H1 (cell line): ENCODE data around the gene ABI3BP. TPM values are rescaled to one million over a fixed set of nuclear protein-coding genes. Genes with fewer than 3 reads are reported as not detected.

ENCODE experiments used
- CTCF ChIA-PET: fragments of 300-600 bp; sonication (Branson Sonifier 250); formaldehyde crosslinking; loops from one replicate; lab custom pipeline; 2021; ENCODE audit not compliant: partially characterized antibody; lab: Charles Lee
- POLR2A ChIA-PET: fragments of 300-600 bp; sonication (Branson Sonifier 250); formaldehyde crosslinking; loops from one replicate; lab custom pipeline; 2021; ENCODE audit warnings: inconsistent platforms; ENCODE audit not compliant: partially characterized antibody; lab: Charles Lee
- DNase-seq, 2 experiments: peaks; one replicate each; pipeline versions ENCODE4 v3.0.0 to v3.0.0-alpha.2; 2010 to 2022; ENCODE audit warnings: low spot score in 2 of 2, low read depth in 1 of 2, mixed read lengths in 1 of 2
- FAIRE-seq: peaks from 2 replicates; lab custom pipeline; 2011; peaks lifted over from hg19 to GRCh38; lab: Jason Lieb, UNC
- H2AFZ ChIP-seq: 2 replicates; pipeline ENCODE4 v1.8.1; 2012; ENCODE audit warnings: low read length, inconsistent platforms
- H2AK5ac ChIP-seq: 2 replicates; pipeline ENCODE4 v1.6.1; 2013; ENCODE audit warnings: low read depth, low read length
- H2BK120ac ChIP-seq: replicated peaks from 2 replicates; pipeline ENCODE3; 2013; ENCODE audit warnings: low read depth, low read length, inconsistent platforms
- H2BK12ac ChIP-seq: 2 replicates; pipeline ENCODE4 v1.6.1; 2013; ENCODE audit warnings: low read depth, low read length
- H2BK15ac ChIP-seq: 2 replicates; pipeline ENCODE4 v1.6.1; 2013; ENCODE audit warnings: low read length
- H2BK20ac ChIP-seq: 2 replicates; pipeline ENCODE4 v1.6.1; 2013; ENCODE audit warnings: low read length
- H2BK5ac ChIP-seq: 2 replicates; pipeline ENCODE4 v1.6.1; 2013; ENCODE audit warnings: low read depth, low read length
- H3K14ac ChIP-seq: 2 replicates; pipeline ENCODE4 v1.6.1; 2013; ENCODE audit warnings: inconsistent platforms; ENCODE audit not compliant: insufficient read length
- H3K18ac ChIP-seq: 2 replicates; pipeline ENCODE4 v1.6.1; 2013; ENCODE audit warnings: low read length; ENCODE audit errors: extremely low read depth
- H3K23ac ChIP-seq: 2 replicates; pipeline ENCODE4 v1.6.1; 2013; ENCODE audit warnings: inconsistent platforms; ENCODE audit not compliant: insufficient read length
- H3K23me2 ChIP-seq: 2 replicates; pipeline ENCODE4 v1.6.1; 2013; ENCODE audit warnings: low read depth, low read length
- H3K27ac ChIP-seq: 2 replicates; pipeline ENCODE4 v1.6.1; 2011; ENCODE audit warnings: low read depth, low read length, inconsistent platforms
- H3K27me3 ChIP-seq, 4 experiments: replicated peaks in 1 of 4; 1 replicate in 1 of 4; 2 replicates in 3 of 4; pipeline versions ENCODE4 v1.6.1 to v1.8.1; 2011 to 2013; ENCODE audit warnings: low read length in 3 of 4, mild to moderate bottlenecking in 3 of 4, inconsistent platforms in 2 of 4, mixed read lengths in 2 of 4, moderate library complexity in 1 of 4; ENCODE audit not compliant: control insufficient read depth in 3 of 4, insufficient read depth in 3 of 4; ENCODE audit errors: extremely low read depth in 1 of 4
- H3K36me3 ChIP-seq, 4 experiments: 2 replicates each; pipeline versions ENCODE4 v1.6.1 to v1.8.1; 2011 to 2013; ENCODE audit warnings: mild to moderate bottlenecking in 4 of 4, low read length in 3 of 4, moderate library complexity in 2 of 4, control low read depth in 1 of 4, inconsistent platforms in 1 of 4; ENCODE audit not compliant: insufficient read depth in 4 of 4, control insufficient read depth in 2 of 4
- H3K4ac ChIP-seq: replicated peaks from 2 replicates; pipeline ENCODE3; 2013; ENCODE audit warnings: low read length, low read depth, mixed read lengths, inconsistent platforms; ENCODE audit not compliant: insufficient read length
- H3K4me1 ChIP-seq, 4 experiments: replicated peaks in 1 of 4; 1 replicate in 1 of 4; 2 replicates in 3 of 4; pipeline versions ENCODE4 v1.6.1 to v1.8.1; 2011 to 2013; ENCODE audit warnings: low read length in 3 of 4, inconsistent platforms in 2 of 4, mixed read lengths in 1 of 4; ENCODE audit not compliant: insufficient read depth in 4 of 4, control insufficient read depth in 3 of 4
- H3K4me2 ChIP-seq, 2 experiments: 2 replicates each; pipeline versions ENCODE4 v1.6.1 to v1.8.1; 2011 to 2013; ENCODE audit warnings: low read depth in 2 of 2, low read length in 2 of 2, control low read depth in 1 of 2, inconsistent platforms in 1 of 2, mild to moderate bottlenecking in 1 of 2; ENCODE audit not compliant: insufficient read depth in 1 of 2
- H3K4me3 ChIP-seq, 4 experiments: fragments of 200-600, 300-600 bp in 1 of 4; sonication (generic), shearing (Covaris generic), sonication (Bioruptor Twin) in 1 of 4; 2 replicates each; pipeline versions ENCODE4 v1.5.1 to v1.8.1; 2011 to 2016; ENCODE audit warnings: low read length in 4 of 4, low read depth in 3 of 4, control low read depth in 2 of 4, inconsistent platforms in 2 of 4, mild to moderate bottlenecking in 2 of 4, mixed read lengths in 1 of 4, moderate library complexity in 1 of 4; ENCODE audit not compliant: insufficient read depth in 2 of 4; ENCODE audit errors: extremely low read depth in 1 of 4
- H3K56ac ChIP-seq: replicated peaks from 2 replicates; pipeline ENCODE3; 2013; ENCODE audit warnings: low read depth, mild to moderate bottlenecking, mixed read lengths, low read length, inconsistent platforms; ENCODE audit not compliant: insufficient read length
- H3K79me1 ChIP-seq: 2 replicates; pipeline ENCODE4 v1.6.1; 2013; ENCODE audit warnings: low read depth, low read length, control low read depth
- H3K79me2 ChIP-seq, 2 experiments: 2 replicates each; pipeline versions ENCODE4 v1.6.1 to v1.8.1; 2012 to 2013; ENCODE audit warnings: low read length in 2 of 2, mild to moderate bottlenecking in 2 of 2, inconsistent platforms in 1 of 2; ENCODE audit not compliant: insufficient read depth in 2 of 2, control insufficient read depth in 1 of 2
- H3K9ac ChIP-seq, 4 experiments: replicated peaks in 1 of 4; 1 replicate in 1 of 4; 2 replicates in 3 of 4; pipeline versions ENCODE4 v1.6.1 to v1.8.1; 2011 to 2013; ENCODE audit warnings: low read depth in 3 of 4, low read length in 3 of 4, control low read depth in 2 of 4, mild to moderate bottlenecking in 2 of 4, moderate library complexity in 2 of 4, inconsistent platforms in 1 of 4; ENCODE audit errors: extremely low read depth in 1 of 4
- H3K9me3 ChIP-seq, 2 experiments: 2 replicates each; pipeline versions ENCODE4 v1.6.1 to v1.8.1; 2012 to 2013; ENCODE audit warnings: mild to moderate bottlenecking in 2 of 2, moderate library complexity in 2 of 2, control low read depth in 1 of 2, inconsistent platforms in 1 of 2, low read depth in 1 of 2, low read length in 1 of 2, mixed read lengths in 1 of 2; ENCODE audit not compliant: insufficient read depth in 2 of 2
- H4K20me1 ChIP-seq, 2 experiments: replicated peaks in 1 of 2; 2 replicates each; pipeline versions ENCODE3 to v1.8.1; 2011 to 2013; ENCODE audit warnings: inconsistent platforms in 2 of 2, low read length in 2 of 2, mild to moderate bottlenecking in 1 of 2; ENCODE audit not compliant: insufficient read depth in 2 of 2, control insufficient read depth in 1 of 2
- H4K5ac ChIP-seq: 2 replicates; pipeline ENCODE4 v1.6.1; 2013; ENCODE audit warnings: low read length, low read depth, mixed read lengths, inconsistent platforms; ENCODE audit not compliant: insufficient read length
- H4K8ac ChIP-seq: 2 replicates; pipeline ENCODE4 v1.8.0; 2013; ENCODE audit warnings: mild to moderate bottlenecking, moderate library complexity, low read length, inconsistent platforms; ENCODE audit not compliant: insufficient read depth; ENCODE audit errors: extremely low read depth
- H4K91ac ChIP-seq: replicated peaks from 2 replicates; pipeline ENCODE3; 2013; ENCODE audit warnings: low read length, mixed read lengths, inconsistent platforms; ENCODE audit not compliant: insufficient read length
- POLR2A ChIP-seq, 2 experiments: IDR thresholded peaks; 1 replicate in 1 of 2; 2 replicates in 1 of 2; pipeline ENCODE4 v1.6.1; 2011; ENCODE audit warnings: low read depth in 2 of 2, low read length in 2 of 2, mild to moderate bottlenecking in 2 of 2; ENCODE audit errors: control extremely low read depth in 1 of 2
- POU5F1 ChIP-seq: IDR thresholded peaks from 2 replicates; pipeline ENCODE4 v1.6.1; 2011; ENCODE audit warnings: low read depth, mild to moderate bottlenecking, low read length, moderate library complexity
- SIX5 ChIP-seq: IDR thresholded peaks from 2 replicates; pipeline ENCODE4 v1.6.1; 2011; ENCODE audit warnings: mild to moderate bottlenecking, low read depth, low read length
- WGBS, 2 experiments: shearing (Covaris generic) in 1 of 2; methylation state at CpG; one replicate each; pipeline versions ENCODE4 v1.1.6 to v1.1.7; 2013 to 2015; ENCODE audit warnings: low lambda C conversion rate in 2 of 2, mixed read lengths in 2 of 2, inconsistent platforms in 1 of 2, low coverage in 1 of 2, missing lambda C conversion rate in 1 of 2; ENCODE audit not compliant: insufficient replicate concordance in 2 of 2, insufficient coverage in 1 of 2, insufficient read length in 1 of 2; ENCODE audit errors: extremely low coverage in 1 of 2, missing lambda C conversion rate in 1 of 2; 5-methylcytosine and 5-hydroxymethylcytosine counted together
- polyA plus RNA-seq, 7 experiments: library from polyadenylated mRNA; depleted of rRNA in 3 of 7; stranded (reverse) in 5 of 7; unstranded in 2 of 7; fragments of >200 nt in 5 of 7; fragments of 200-250 nt in 2 of 7; gene quantifications; 1 replicate in 5 of 7; 2 replicates in 1 of 7; 4 replicates in 1 of 7; pipeline versions ENCODE4 v1.2.1 to v1.2.3, GENCODE V29; 2011 to 2013; ENCODE audit warnings: missing spikeins in 2 of 7, mixed read lengths in 2 of 7
- total RNA-seq: library from RNA; stranded (reverse); fragmentation: NEBNext Ultra II Directional; extraction: Animal tissue kit (Norgen Biotek cat#: 25700); gene quantifications from 2 replicates; pipeline ENCODE4 v1.2.1, GENCODE V29; 2021

Gene ABI3BP
- total and polyA plus RNA-seq, 2 of the 8 experiments (the other 6 are each of a cell fraction or from before 2014, with no cell fraction given), result 0.08 to 0.32 TPM

DNA sequence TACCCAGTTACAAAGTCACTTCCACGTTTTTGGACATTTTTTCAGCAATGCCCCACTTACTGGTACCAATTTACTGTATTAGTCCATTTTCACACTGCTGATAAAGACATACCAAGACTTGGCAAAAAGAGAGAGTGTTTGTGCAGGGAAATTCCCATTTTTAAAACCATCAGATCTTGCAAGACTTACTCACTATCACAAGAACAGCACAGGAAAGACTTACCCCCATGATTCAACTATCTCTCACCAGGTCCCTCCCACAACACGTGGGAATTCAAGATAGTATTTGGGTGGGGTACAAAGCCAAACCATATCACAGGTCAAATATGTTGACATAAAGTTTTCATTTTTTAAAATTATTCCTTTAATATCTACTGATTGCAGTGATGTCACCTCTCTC is 16.2 kb upstream of the ABI3BP start:
- Histone ChIP-seq H3K23me2 (no peaks in the 10 kb centered on the region), H3K9me3 (peaks cover 6 to 13% of the 10 kb centered on the region in 2 experiments; a peak in 2 of 4 replicates), H4K20me1 (no peaks in the 10 kb centered on the region), H3K4me2 (no peak overlapping the region), H3K4me3 (no peak overlapping the region), H3K27ac (no peak overlapping the region), H3K14ac (no peak overlapping the region), H3K18ac (no peak overlapping the region), H3K56ac (no peak overlapping the region), H2BK120ac (no peak overlapping the region), H3K79me2 (no peaks in the 10 kb centered on the region), H4K91ac (no peak overlapping the region), H3K4ac (no peak overlapping the region), H4K5ac (no peak overlapping the region), H2BK5ac (no peak overlapping the region), H3K9ac (no peak overlapping the region), H2BK20ac (no peak overlapping the region), H3K4me1 (no peaks in the 10 kb centered on the region), H4K8ac (no peak overlapping the region), H3K27me3 (no peaks in the 10 kb centered on the region), H3K79me1 (no peaks in the 10 kb centered on the region), H2AK5ac (no peak overlapping the region), H2BK15ac (no peak overlapping the region), H3K36me3 (no peaks in the 10 kb centered on the region), H2AFZ (no peak overlapping the region), H2BK12ac (no peak overlapping the region)
- DNase-seq, result no peak
- no peak for FAIRE-seq
- CTCF ChIA-PET, result interaction anchor here (1.1 kb wide), 1 partner anchor 40 kb away, joined by 3 read pairs; no protein-coding TSS in a partner anchor
- POLR2A ChIA-PET, result no interaction called here
- no peak for TF ChIP-seq POLR2A (IDR thresholded peaks at IDR 0.05; ENCODE audit: control extremely low read depth in 1 of 2, low read depth in 2 of 2, low read length in 2 of 2)
- no peak for TF ChIP-seq SIX5
- no peak for TF ChIP-seq POU5F1
- TF ChIP-seq, all 59 proteins: peak for 0
- 72% methylated on average over 2 of the region's 2 CpGs; no CpG with 5 or more reads in 1 of the 2 experiments for WGBS, 2 experiments
- no peak overlapping the region for H3K23ac ChIP-seq
